Ishikawa (cell line): Measurements from ENCODE around the gene RGL1.

Experiments used
- EP300 ChIP-seq: IDR thresholded peaks from 2 replicates; pipeline ENCODE4 v1.6.1; 2012; ENCODE audit warnings: borderline replicate concordance
- MAX ChIP-seq: IDR thresholded peaks from 2 replicates; pipeline ENCODE4 v1.6.1; 2012
- RAD21 ChIP-seq: IDR thresholded peaks from 2 replicates; pipeline ENCODE4 v1.6.1; 2012; ENCODE audit warnings: low read depth
- REST ChIP-seq: IDR thresholded peaks from 2 replicates; pipeline ENCODE4 v1.6.1; 2012; ENCODE audit warnings: low read depth, mild to moderate bottlenecking
- TAF1 ChIP-seq: IDR thresholded peaks from 2 replicates; pipeline ENCODE4 v1.6.1; 2012; ENCODE audit warnings: low read depth, mild to moderate bottlenecking
- ZBTB7A ChIP-seq: IDR thresholded peaks from 2 replicates; pipeline ENCODE4 v1.6.1; 2012; ENCODE audit warnings: low read depth

- no peak for TF ChIP-seq MAX
- TF ChIP-seq ZBTB7A = no peak
- TF ChIP-seq EP300 = no peak
- no peak for TF ChIP-seq TAF1
- TF ChIP-seq RAD21 = no peak
- TF ChIP-seq REST = no peak
These were observed 122.1 kb downstream of the RGL1 start for GRCh38 chr1:183926983-183927382.
